SK-N-SH (cell line): ENCODE data around the gene TMEM164. TPM values are rescaled to one million over a fixed set of nuclear protein-coding genes. Genes with fewer than 3 reads are reported as not detected.

ENCODE experiments used
- CTCF ChIA-PET: fragments of 300-600, 350-600 bp; formaldehyde crosslinking; extraction: SDS; loops from one replicate; lab custom pipeline; 2021; lab: Yijun Ruan, JAX
- POLR2A ChIA-PET: fragments of 350-600 bp; sonication (Branson Sonifier 250); formaldehyde crosslinking; extraction: SDS; loops from one replicate; lab custom pipeline; 2020; ENCODE audit warnings: antibody characterized with exemption, inconsistent platforms; lab: Yijun Ruan, JAX
- DNase-seq: peaks from one replicate; pipeline ENCODE4 v3.0.0; 2012
- H2AFZ ChIP-seq: fragments of 200-600 bp; sonication (generic); 2 replicates; pipeline ENCODE4 v1.8.1; 2016; ENCODE audit warnings: antibody characterized with exemption, mild to moderate bottlenecking, low read depth
- H3F3A ChIP-seq: fragments of 200-600 bp; sonication (generic); replicated peaks from 2 replicates; pipeline ENCODE3; 2016; ENCODE audit warnings: antibody characterized with exemption, mild to moderate bottlenecking; ENCODE audit not compliant: insufficient read depth
- H3K27ac ChIP-seq, 2 experiments: fragments of 200-500 bp in 1 of 2; fragments of 200-600 bp in 1 of 2; sonication (Bioruptor generic) in 1 of 2; sonication (generic), shearing (Covaris generic) in 1 of 2; 2 replicates each; pipeline versions ENCODE4 v1.5.1 to v1.6.1; 2014 to 2016; ENCODE audit warnings: low read depth in 2 of 2, inconsistent platforms in 1 of 2, low read length in 1 of 2, mild to moderate bottlenecking in 1 of 2, mixed read lengths in 1 of 2
- H3K27me3 ChIP-seq: fragments of 200-600 bp; sonication (generic), shearing (Covaris generic); 2 replicates; pipeline ENCODE4 v1.6.1; 2016; ENCODE audit warnings: mixed run types; ENCODE audit not compliant: insufficient read depth
- H3K36me3 ChIP-seq, 2 experiments: fragments of 200-500 bp in 1 of 2; fragments of 200-600 bp in 1 of 2; sonication (Bioruptor generic) in 1 of 2; sonication (generic) in 1 of 2; replicated peaks in 1 of 2; 2 replicates each; pipeline versions ENCODE3 to v1.5.1; 2014 to 2016; ENCODE audit warnings: low read length in 1 of 2, mild to moderate bottlenecking in 1 of 2; ENCODE audit not compliant: insufficient read depth in 2 of 2, control insufficient read depth in 1 of 2
- H3K4me1 ChIP-seq, 2 experiments: fragments of 200-500 bp in 1 of 2; fragments of 200-600 bp in 1 of 2; sonication (Bioruptor generic) in 1 of 2; sonication (generic), shearing (Covaris generic) in 1 of 2; 2 replicates each; pipeline versions ENCODE4 v1.5.1 to v1.6.1; 2014 to 2016; ENCODE audit warnings: low read depth in 1 of 2, low read length in 1 of 2, mixed run types in 1 of 2; ENCODE audit not compliant: insufficient read depth in 2 of 2, control insufficient read depth in 1 of 2
- H3K4me2 ChIP-seq: fragments of 200-600 bp; sonication (generic), shearing (Covaris generic); 2 replicates; pipeline ENCODE4 v1.6.1; 2017; ENCODE audit warnings: mixed run types
- H3K4me3 ChIP-seq, 2 experiments: fragments of 200-500 bp in 1 of 2; fragments of 200-600 bp in 1 of 2; sonication (Bioruptor generic) in 1 of 2; sonication (generic), shearing (Covaris generic) in 1 of 2; 2 replicates each; pipeline versions ENCODE4 v1.5.1 to v1.8.1; 2014 to 2016; ENCODE audit warnings: low read depth in 2 of 2, inconsistent platforms in 1 of 2, low read length in 1 of 2, mild to moderate bottlenecking in 1 of 2, mixed read lengths in 1 of 2, moderate library complexity in 1 of 2
- H3K79me2 ChIP-seq: fragments of 200-600 bp; sonication (generic); 2 replicates; pipeline ENCODE4 v1.8.1; 2017; ENCODE audit warnings: mild to moderate bottlenecking; ENCODE audit not compliant: insufficient read depth
- H3K9ac ChIP-seq: fragments of 200-600 bp; sonication (generic); 2 replicates; pipeline ENCODE4 v1.6.1; 2017; ENCODE audit warnings: mixed run types
- H3K9me2 ChIP-seq: fragments of 200-600 bp; sonication (generic); 2 replicates; pipeline ENCODE4 v1.6.1; 2017; ENCODE audit warnings: mixed run types
- H3K9me3 ChIP-seq: fragments of 200-600 bp; sonication (generic); 2 replicates; pipeline ENCODE4 v1.6.1; 2017; ENCODE audit warnings: mixed run types, mild to moderate bottlenecking, moderate library complexity
- H4K20me1 ChIP-seq: fragments of 200-600 bp; sonication (generic); 2 replicates; pipeline ENCODE4 v1.6.1; 2017; ENCODE audit warnings: mild to moderate bottlenecking, mixed run types; ENCODE audit not compliant: insufficient read depth
- CHD2 ChIP-seq: fragments of 150-350 bp; IDR thresholded peaks from 2 replicates; pipeline ENCODE4 v1.6.1; 2018; ENCODE audit warnings: low read length; ENCODE audit not compliant: partially characterized antibody
- ELF1 ChIP-seq: IDR thresholded peaks from 2 replicates; pipeline ENCODE4 v1.4.0; 2012
- EZH2phosphoT487 ChIP-seq: fragments of 200-600 bp; sonication (generic); IDR thresholded peaks from 2 replicates; pipeline ENCODE4 v1.6.1; 2017; ENCODE audit warnings: low read depth, mixed run types, mild to moderate bottlenecking, antibody characterized with exemption, moderate library complexity, borderline replicate concordance
- FOSL2 ChIP-seq: IDR thresholded peaks from 2 replicates; pipeline ENCODE4 v1.4.0; 2012; ENCODE audit warnings: low read depth, mild to moderate bottlenecking, moderate library complexity, borderline replicate concordance
- GABPA ChIP-seq: IDR thresholded peaks from 2 replicates; pipeline ENCODE4 v1.4.0; 2012; ENCODE audit warnings: low read depth, mild to moderate bottlenecking
- MEF2A ChIP-seq: IDR thresholded peaks from 2 replicates; pipeline ENCODE4 v1.4.0; 2012; ENCODE audit warnings: low read depth, borderline replicate concordance
- NFIC ChIP-seq: IDR thresholded peaks from 2 replicates; pipeline ENCODE4 v1.4.0; 2012; ENCODE audit warnings: borderline replicate concordance
- NRF1 ChIP-seq: IDR thresholded peaks from 2 replicates; pipeline ENCODE4 v1.6.1; 2012; ENCODE audit warnings: low read depth, mild to moderate bottlenecking, low read length
- RAD21 ChIP-seq: IDR thresholded peaks from 2 replicates; pipeline ENCODE4 v1.6.1; 2012; ENCODE audit warnings: mild to moderate bottlenecking, low read length
- RCOR1 ChIP-seq: fragments of 150-350 bp; IDR thresholded peaks from 2 replicates; pipeline ENCODE4 v1.6.1; 2017; ENCODE audit warnings: antibody characterized with exemption, low read length
- REST ChIP-seq: IDR thresholded peaks from 2 replicates; pipeline ENCODE4 v1.6.1; 2012; ENCODE audit warnings: mild to moderate bottlenecking, low read depth, low read length, moderate library complexity
- RFX5 ChIP-seq: IDR thresholded peaks from 2 replicates; pipeline ENCODE4 v1.6.1; 2012; ENCODE audit warnings: mild to moderate bottlenecking, improper control_type of control experiment, low read length
- RXRA ChIP-seq: IDR thresholded peaks from 2 replicates; pipeline ENCODE4 v1.4.0; 2012; ENCODE audit warnings: low read depth, mild to moderate bottlenecking, borderline replicate concordance
- TAF1 ChIP-seq: IDR thresholded peaks from 2 replicates; pipeline ENCODE4 v1.6.1; 2012; ENCODE audit warnings: low read depth, mild to moderate bottlenecking, low read length, moderate library complexity, borderline replicate concordance
- TCF12 ChIP-seq: IDR thresholded peaks from 2 replicates; pipeline ENCODE4 v1.4.0; 2012
- TEAD4 ChIP-seq: IDR thresholded peaks from 2 replicates; pipeline ENCODE4 v1.4.0; 2012; ENCODE audit warnings: mild to moderate bottlenecking, borderline replicate concordance; ENCODE audit not compliant: insufficient read depth
- YY1 ChIP-seq: IDR thresholded peaks from 2 replicates; pipeline ENCODE4 v1.4.0; 2012; ENCODE audit warnings: low read depth, mild to moderate bottlenecking
- WGBS: methylation state at CpG from one replicate; pipeline ENCODE4 v1.1.6; 2017; ENCODE audit warnings: low lambda C conversion rate; 5-methylcytosine and 5-hydroxymethylcytosine counted together
- polyA plus RNA-seq, 3 experiments: library from polyadenylated mRNA; depleted of rRNA; stranded (reverse); fragments of >200 nt; gene quantifications; 2 replicates each; pipeline ENCODE4 v1.2.3, GENCODE V29; 2012
- TF ChIP-seq, protein P1 (sequence below): IDR thresholded peaks from 2 replicates; pipeline ENCODE4 v1.4.0; 2012; ENCODE audit warnings: low read depth, borderline replicate concordance
- TF ChIP-seq, protein P2 (sequence below): IDR thresholded peaks from 2 replicates; pipeline ENCODE4 v1.4.0; 2012; ENCODE audit warnings: low read depth, borderline replicate concordance
- TF ChIP-seq, protein P3 (sequence below): IDR thresholded peaks from 2 replicates; pipeline ENCODE4; 2012

The TMEM164 gene
- polyA plus RNA-seq, 1 of the 3 experiments (the other 2 are of a cell fraction), result 11.9 TPM

GRCh38 chrX:110037178-110037577 lies 34.3 kb downstream of the TMEM164 start:
- Histone ChIP-seq H2AFZ (no peak overlapping the region), H3K9ac (no peak overlapping the region), H3K9me2 (no peaks in the 10 kb centered on the region), H3K27ac (no peak overlapping the region), H3F3A (no peaks in the 10 kb centered on the region), H3K4me2 (no peak overlapping the region), H4K20me1 (peaks cover 9% of the 10 kb centered on the region; the same call in 1 of the 2 replicates), H3K36me3 (no peaks in the 10 kb centered on the region), H3K9me3 (no peaks in the 10 kb centered on the region), H3K4me3 (no peak overlapping the region), H3K4me1 (no peaks in the 10 kb centered on the region; a peak in 1 of 4 replicates), H3K79me2 (no peaks in the 10 kb centered on the region; the same call in 1 of the 2 replicates), H3K27me3 (no peaks in the 10 kb centered on the region; the same call in 1 of the 2 replicates)
- no peak for DNase-seq
- ChIA-PET CTCF (no interaction called here), POLR2A (no interaction called here)
- WGBS, result 38% methylated on average over 2 of the region's 2 CpGs
- TF ChIP-seq, protein P1, sequence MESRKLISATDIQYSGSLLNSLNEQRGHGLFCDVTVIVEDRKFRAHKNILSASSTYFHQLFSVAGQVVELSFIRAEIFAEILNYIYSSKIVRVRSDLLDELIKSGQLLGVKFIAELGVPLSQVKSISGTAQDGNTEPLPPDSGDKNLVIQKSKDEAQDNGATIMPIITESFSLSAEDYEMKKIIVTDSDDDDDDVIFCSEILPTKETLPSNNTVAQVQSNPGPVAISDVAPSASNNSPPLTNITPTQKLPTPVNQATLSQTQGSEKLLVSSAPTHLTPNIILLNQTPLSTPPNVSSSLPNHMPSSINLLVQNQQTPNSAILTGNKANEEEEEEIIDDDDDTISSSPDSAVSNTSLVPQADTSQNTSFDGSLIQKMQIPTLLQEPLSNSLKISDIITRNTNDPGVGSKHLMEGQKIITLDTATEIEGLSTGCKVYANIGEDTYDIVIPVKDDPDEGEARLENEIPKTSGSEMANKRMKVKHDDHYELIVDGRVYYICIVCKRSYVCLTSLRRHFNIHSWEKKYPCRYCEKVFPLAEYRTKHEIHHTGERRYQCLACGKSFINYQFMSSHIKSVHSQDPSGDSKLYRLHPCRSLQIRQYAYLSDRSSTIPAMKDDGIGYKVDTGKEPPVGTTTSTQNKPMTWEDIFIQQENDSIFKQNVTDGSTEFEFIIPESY, result no peak
- TF ChIP-seq, protein P2, sequence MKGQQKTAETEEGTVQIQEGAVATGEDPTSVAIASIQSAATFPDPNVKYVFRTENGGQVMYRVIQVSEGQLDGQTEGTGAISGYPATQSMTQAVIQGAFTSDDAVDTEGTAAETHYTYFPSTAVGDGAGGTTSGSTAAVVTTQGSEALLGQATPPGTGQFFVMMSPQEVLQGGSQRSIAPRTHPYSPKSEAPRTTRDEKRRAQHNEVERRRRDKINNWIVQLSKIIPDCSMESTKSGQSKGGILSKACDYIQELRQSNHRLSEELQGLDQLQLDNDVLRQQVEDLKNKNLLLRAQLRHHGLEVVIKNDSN, result no peak
- no peak for TF ChIP-seq YY1
- no peak for TF ChIP-seq REST
- TF ChIP-seq TAF1, result no peak
- TF ChIP-seq RFX5, result no peak
- TF ChIP-seq TEAD4, result no peak
- no peak for TF ChIP-seq ELF1
- no peak for TF ChIP-seq NFIC
- TF ChIP-seq NRF1, result no peak
- TF ChIP-seq CHD2, result no peak
- no peak for TF ChIP-seq RAD21
- no peak for TF ChIP-seq RXRA
- no peak for TF ChIP-seq FOSL2
- TF ChIP-seq, protein P3, sequence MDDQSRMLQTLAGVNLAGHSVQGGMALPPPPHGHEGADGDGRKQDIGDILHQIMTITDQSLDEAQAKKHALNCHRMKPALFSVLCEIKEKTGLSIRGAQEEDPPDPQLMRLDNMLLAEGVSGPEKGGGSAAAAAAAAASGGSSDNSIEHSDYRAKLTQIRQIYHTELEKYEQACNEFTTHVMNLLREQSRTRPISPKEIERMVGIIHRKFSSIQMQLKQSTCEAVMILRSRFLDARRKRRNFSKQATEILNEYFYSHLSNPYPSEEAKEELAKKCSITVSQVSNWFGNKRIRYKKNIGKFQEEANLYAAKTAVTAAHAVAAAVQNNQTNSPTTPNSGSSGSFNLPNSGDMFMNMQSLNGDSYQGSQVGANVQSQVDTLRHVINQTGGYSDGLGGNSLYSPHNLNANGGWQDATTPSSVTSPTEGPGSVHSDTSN, result no peak
- TF ChIP-seq MEF2A, result no peak
- no peak for TF ChIP-seq EZH2phosphoT487
- no peak for TF ChIP-seq TCF12
- no peak for TF ChIP-seq GABPA
- TF ChIP-seq RCOR1, result no peak
